Measurements from ENCODE around the gene CWC22.

- TF ChIP-seq CTCF (IDR thresholded peaks at IDR 0.05; ENCODE audit: borderline replicate concordance, extremely low read depth, low read length, poor library complexity, severe bottlenecking) (no peak), EZH2 (IDR thresholded peaks at IDR 0.05; ENCODE audit: borderline replicate concordance, low read depth, low read length, severe bottlenecking) (no peak)
These were observed 31.9 kb upstream of the CWC22 start for GRCh38 chr2:180038997-180039396.

Data from DND-41 (cell line).